Cardiac muscle cell (in vitro differentiated cells and primary cell): ENCODE measurements around the gene GNG4. TPM values are rescaled to one million over a fixed set of nuclear protein-coding genes. Genes with fewer than 3 reads are reported as not detected.
"Not testable (repeated sequence)": the region's sequence is repeated elsewhere in the genome, so short reads cannot be mapped to it uniquely, and the experiment has no call there.

Experiments
- DNase-seq, 2 donors: peaks; one replicate each; pipeline versions ENCODE4 v3.0.0 to v3.0.0-alpha.2; 2010 to 2017; ENCODE audit warnings: low read depth in 1 of 2, low spot score in 1 of 2
- H3K27ac ChIP-seq: fragments of 200-600 bp; sonication (generic); 2 replicates; pipeline ENCODE4 v1.5.1; 2016
- H3K27me3 ChIP-seq: fragments of 200-600 bp; sonication (generic); 2 replicates; pipeline ENCODE4 v1.6.0; 2016; ENCODE audit warnings: control low read depth
- H3K36me3 ChIP-seq: fragments of 200-600 bp; sonication (generic); 2 replicates; pipeline ENCODE4 v1.5.1; 2016; ENCODE audit warnings: control low read depth
- H3K4me1 ChIP-seq: fragments of 200-600 bp; sonication (generic); 2 replicates; pipeline ENCODE4 v1.8.1; 2017; ENCODE audit warnings: low read depth, mild to moderate bottlenecking, mixed run types
- H3K4me3 ChIP-seq: fragments of 200-600 bp; sonication (generic); 2 replicates; pipeline ENCODE4 v1.5.1; 2016; ENCODE audit warnings: mild to moderate bottlenecking
- H3K9me3 ChIP-seq: fragments of 200-600 bp; sonication (generic); 2 replicates; pipeline ENCODE4 v1.5.1; 2017; ENCODE audit warnings: low read depth, mild to moderate bottlenecking, control low read depth
- polyA plus RNA-seq: library from polyadenylated mRNA; unstranded; fragments of >200 nt; fragmentation: Nextera tagmentation; extraction: Ambion mirVana; gene quantifications from 2 replicates; pipeline ENCODE4 v1.2.1, GENCODE V29; 2016
- total RNA-seq: library from RNA; depleted of rRNA; stranded (reverse); fragments of >200 nt; gene quantifications from 2 replicates; pipeline ENCODE4 v1.2.3, GENCODE V29; 2016
- TF ChIP-seq, protein P1 (sequence below): IDR thresholded peaks from 2 replicates; pipeline ENCODE4 v1.5.1; 2012; ENCODE audit warnings: low read depth, mild to moderate bottlenecking, low read length

The GNG4 gene
- total and polyA plus RNA-seq, 2 experiments from 2014 or later = 0.24 TPM; not detected in 1

DNA sequence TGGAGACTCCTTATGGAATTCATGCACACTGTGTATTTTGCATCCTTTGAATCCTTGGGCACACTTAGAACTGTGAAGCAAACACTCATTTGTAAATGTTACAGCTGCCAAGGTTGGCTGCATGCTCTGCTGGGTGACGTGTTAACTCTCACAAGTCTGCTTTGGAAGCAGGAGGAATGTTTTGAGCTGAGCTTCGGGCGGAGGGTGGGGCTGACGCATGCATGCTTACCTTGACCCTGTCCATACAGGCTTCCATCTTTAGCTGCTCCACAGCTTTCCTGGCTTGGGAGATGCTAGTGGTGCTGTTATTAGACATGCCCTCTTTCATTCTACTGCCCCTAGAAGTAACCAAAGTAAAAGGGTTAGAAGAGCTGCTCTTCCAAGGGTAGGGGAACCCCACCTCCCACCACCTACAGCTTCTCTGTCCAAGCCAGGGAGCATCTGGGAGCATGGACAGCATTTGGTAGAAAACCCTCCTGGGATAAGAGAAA, 66.0 kb downstream of the GNG4 start:
- H3K4me1 ChIP-seq = no peaks in the 10 kb centered on the region
- no peak overlapping the region for H3K4me3 ChIP-seq
- no peaks in the 10 kb centered on the region for H3K36me3 ChIP-seq
- no peaks in the 10 kb centered on the region for H3K9me3 ChIP-seq
- DNase-seq = peak in 1 of 2 donors; percentile 29
- no peak overlapping the region for H3K27ac ChIP-seq
- H3K27me3 ChIP-seq = no peaks in the 10 kb centered on the region
- TF ChIP-seq, protein P1, sequence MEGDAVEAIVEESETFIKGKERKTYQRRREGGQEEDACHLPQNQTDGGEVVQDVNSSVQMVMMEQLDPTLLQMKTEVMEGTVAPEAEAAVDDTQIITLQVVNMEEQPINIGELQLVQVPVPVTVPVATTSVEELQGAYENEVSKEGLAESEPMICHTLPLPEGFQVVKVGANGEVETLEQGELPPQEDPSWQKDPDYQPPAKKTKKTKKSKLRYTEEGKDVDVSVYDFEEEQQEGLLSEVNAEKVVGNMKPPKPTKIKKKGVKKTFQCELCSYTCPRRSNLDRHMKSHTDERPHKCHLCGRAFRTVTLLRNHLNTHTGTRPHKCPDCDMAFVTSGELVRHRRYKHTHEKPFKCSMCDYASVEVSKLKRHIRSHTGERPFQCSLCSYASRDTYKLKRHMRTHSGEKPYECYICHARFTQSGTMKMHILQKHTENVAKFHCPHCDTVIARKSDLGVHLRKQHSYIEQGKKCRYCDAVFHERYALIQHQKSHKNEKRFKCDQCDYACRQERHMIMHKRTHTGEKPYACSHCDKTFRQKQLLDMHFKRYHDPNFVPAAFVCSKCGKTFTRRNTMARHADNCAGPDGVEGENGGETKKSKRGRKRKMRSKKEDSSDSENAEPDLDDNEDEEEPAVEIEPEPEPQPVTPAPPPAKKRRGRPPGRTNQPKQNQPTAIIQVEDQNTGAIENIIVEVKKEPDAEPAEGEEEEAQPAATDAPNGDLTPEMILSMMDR = no peak

DNA sequence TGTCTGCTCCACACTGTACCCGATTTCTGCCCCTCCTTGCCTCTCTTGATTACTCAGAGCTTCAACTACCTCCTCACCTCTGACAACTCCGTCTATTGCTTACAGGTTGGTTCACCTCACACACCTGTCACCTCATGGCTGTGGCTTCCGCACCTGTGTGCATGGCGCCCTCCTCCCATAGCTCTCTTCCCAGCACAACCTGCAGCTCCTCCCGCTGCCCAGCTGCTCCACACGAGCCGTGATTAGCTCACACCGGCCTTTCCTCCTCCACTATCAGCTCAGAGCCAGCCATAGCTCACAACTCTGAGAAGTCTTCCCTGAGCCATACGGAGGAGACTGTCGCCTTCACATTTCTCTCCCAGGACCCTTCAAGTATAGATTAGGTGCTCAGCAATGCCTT, 67.5 kb downstream of the GNG4 start:
- no peak for DNase-seq
- H3K9me3 ChIP-seq = no peaks in the 10 kb centered on the region
- H3K36me3 ChIP-seq = no peaks in the 10 kb centered on the region
- no peaks in the 10 kb centered on the region for H3K27me3 ChIP-seq
- H3K4me1 ChIP-seq = no peaks in the 10 kb centered on the region
- TF ChIP-seq, protein P1 = no peak
- H3K4me3 ChIP-seq = no peak overlapping the region
- H3K27ac ChIP-seq = no peak overlapping the region

DNA sequence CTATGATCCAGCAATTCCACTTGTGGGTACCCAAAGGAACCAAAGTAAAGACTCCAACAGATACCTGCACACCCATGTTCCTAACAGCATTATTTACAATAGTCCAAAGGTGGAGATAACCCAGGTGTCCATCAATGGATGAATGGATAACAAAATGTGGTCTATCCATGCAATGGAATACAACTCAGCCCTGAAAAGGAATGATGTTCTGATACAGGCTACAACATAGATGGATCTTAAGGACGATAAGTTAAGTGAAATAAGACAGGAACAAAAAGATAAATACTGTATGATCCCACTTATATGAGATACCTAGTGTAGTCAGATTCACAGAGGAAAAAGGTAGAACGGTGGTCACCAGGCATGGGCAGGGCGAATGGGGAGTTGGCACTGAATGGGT, 69.7 kb downstream of the GNG4 start:
- Histone ChIP-seq H3K27ac (no peak overlapping the region), H3K36me3 (no peaks in the 10 kb centered on the region), H3K4me1 (no peaks in the 10 kb centered on the region), H3K27me3 (no peaks in the 10 kb centered on the region), H3K4me3 (no peak overlapping the region), H3K9me3 (no peaks in the 10 kb centered on the region)
- no peak for DNase-seq
- TF ChIP-seq, protein P1 = no peak

DNA sequence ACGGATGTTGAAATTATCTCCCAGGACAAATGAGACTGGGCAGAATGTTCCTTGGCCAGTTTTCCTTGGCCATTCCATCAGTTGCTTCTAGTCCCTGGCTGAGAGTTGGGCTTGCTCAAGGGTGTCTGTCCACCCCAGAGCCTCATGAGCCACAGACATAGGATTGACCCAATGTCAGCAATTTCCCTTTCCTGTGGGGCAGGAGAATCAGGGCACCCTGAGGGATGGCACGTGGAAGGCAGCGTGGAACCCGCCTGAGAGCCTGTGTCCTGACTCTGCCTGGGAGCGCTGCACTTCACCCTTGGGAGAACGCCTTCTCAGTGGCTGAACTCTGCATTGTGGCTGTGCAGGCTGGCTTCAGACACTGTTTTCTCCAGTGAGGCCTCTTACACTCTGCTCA, 74.0 kb downstream of the GNG4 start:
- DNase-seq = no peak
- no peaks in the 10 kb centered on the region for H3K4me1 ChIP-seq

DNA sequence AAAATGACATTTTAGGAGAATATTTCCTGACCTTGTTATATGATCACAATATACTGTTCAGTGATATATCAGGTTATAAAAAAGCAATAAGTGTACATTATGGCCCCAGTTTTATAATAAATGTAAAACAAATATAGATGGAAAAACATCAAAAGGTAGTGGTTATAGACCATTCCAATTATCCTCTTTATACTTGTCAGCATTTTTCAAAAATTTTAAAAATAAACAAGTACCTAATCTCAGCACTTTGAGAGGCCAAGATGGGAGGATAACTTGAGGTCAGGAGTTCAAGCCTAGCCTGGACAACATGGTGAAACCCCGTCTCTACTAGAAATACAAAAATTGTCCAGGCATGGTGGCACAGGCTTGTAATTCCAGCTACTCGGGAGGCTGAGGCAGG, 75.7 kb downstream of the GNG4 start:
- Histone ChIP-seq H3K4me3 (no peak overlapping the region), H3K27ac (no peak overlapping the region), H3K36me3 (no peaks in the 10 kb centered on the region), H3K9me3 (no peaks in the 10 kb centered on the region), H3K27me3 (no peaks in the 10 kb centered on the region), H3K4me1 (no peaks in the 10 kb centered on the region)
- TF ChIP-seq, protein P1 = no peak
- DNase-seq = no peak

More for the DNA sequence above, 74.0 kb downstream of the GNG4 start:
- TF ChIP-seq, protein P1 = no peak
- Histone ChIP-seq H3K27ac (no peak overlapping the region), H3K9me3 (no peaks in the 10 kb centered on the region), H3K27me3 (no peaks in the 10 kb centered on the region), H3K36me3 (no peaks in the 10 kb centered on the region), H3K4me3 (no peak overlapping the region)

DNA sequence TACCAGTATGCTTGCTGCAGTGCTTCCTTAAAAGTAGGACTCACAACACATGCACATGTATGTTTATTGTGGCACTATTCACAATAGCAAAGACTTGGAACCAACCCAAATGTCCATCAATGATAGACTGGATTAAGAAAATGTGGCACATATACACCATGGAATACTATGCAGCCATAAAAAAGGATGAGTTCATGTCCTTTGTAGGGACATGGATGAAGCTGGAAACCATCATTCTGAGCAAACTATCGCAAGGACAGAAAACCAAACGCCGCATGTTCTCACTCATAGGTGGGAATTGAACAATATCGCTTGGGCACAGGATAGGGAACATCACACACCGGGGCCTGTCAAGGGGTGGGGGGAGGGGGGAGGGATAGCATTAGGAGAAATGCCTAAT, 76.6 kb downstream of the GNG4 start:
- DNase-seq, H3K9me3 ChIP-seq, H3K27me3 ChIP-seq, H3K4me3 ChIP-seq, H3K4me1 ChIP-seq, H3K36me3 ChIP-seq, H3K27ac ChIP-seq: not testable (repeated sequence)
